WTC11 (cell line): Measurements from ENCODE around the gene MYOM3. TPM values are rescaled to one million over a fixed set of nuclear protein-coding genes. Genes with fewer than 3 reads are reported as not detected.

Experiments used
- ATAC-seq: fragments of 200-7000 bp; cut with Tn5 transposase; 2 replicates; pipeline ENCODE4 v1.10.0; 2021; ENCODE audit warnings: mild to moderate bottlenecking, moderate library complexity
- CTCF ChIA-PET: fragments of 300-600 bp; sonication (Branson Sonifier 250); formaldehyde crosslinking; loops from one replicate; lab custom pipeline; 2021; ENCODE audit warnings: antibody characterized with exemption; lab: Charles Lee
- POLR2A ChIA-PET: fragments of 350-600 bp; sonication (Branson Sonifier 250); formaldehyde crosslinking; loops from one replicate; lab custom pipeline; 2021; ENCODE audit warnings: antibody characterized with exemption; lab: Charles Lee
- DNase-seq: peaks from one replicate; pipeline ENCODE4 v3.0.0; 2021; ENCODE audit warnings: low spot score
- H3K27ac Mint-ChIP-seq: 2 replicates; pipeline ENCODE4 v1.8.0; 2021; ENCODE audit warnings: mixed read lengths
- H3K27me3 Mint-ChIP-seq: 2 replicates; pipeline ENCODE4 v1.8.0; 2021; ENCODE audit warnings: low read depth, mild to moderate bottlenecking, moderate library complexity, mixed read lengths
- H3K36me3 Mint-ChIP-seq: 2 replicates; pipeline ENCODE4 v1.8.0; 2021; ENCODE audit warnings: mixed read lengths
- H3K4me1 Mint-ChIP-seq: 2 replicates; pipeline ENCODE4 v1.8.0; 2022; ENCODE audit warnings: mixed read lengths
- H3K4me3 Mint-ChIP-seq: 2 replicates; pipeline ENCODE4 v1.8.0; 2021; ENCODE audit warnings: mild to moderate bottlenecking, moderate library complexity, mixed read lengths
- H3K9me3 Mint-ChIP-seq: 2 replicates; pipeline ENCODE4 v1.8.0; 2021; ENCODE audit warnings: mixed read lengths
- ARID4B ChIP-seq: sonication (generic); formaldehyde crosslinking; IDR thresholded peaks from 2 replicates; pipeline ENCODE4 v1.8.0; 2023; ENCODE audit warnings: missing genetic modification reagents, mild to moderate bottlenecking, borderline replicate concordance
- ATF1 ChIP-seq: sonication (generic); formaldehyde crosslinking; IDR thresholded peaks from 2 replicates; pipeline ENCODE4 v1.8.1; 2023; ENCODE audit warnings: mild to moderate bottlenecking, moderate library complexity, missing genetic modification reagents
- ATF2 ChIP-seq: sonication (generic); formaldehyde crosslinking; IDR thresholded peaks from 2 replicates; pipeline ENCODE4 v1.8.1; 2022; ENCODE audit warnings: low read depth, missing genetic modification reagents, borderline replicate concordance
- CBFB ChIP-seq: sonication (generic); formaldehyde crosslinking; IDR thresholded peaks from 2 replicates; pipeline ENCODE4 v1.8.1; 2022; ENCODE audit warnings: mild to moderate bottlenecking, low read depth, missing genetic modification reagents
- CDX4 ChIP-seq: fragments of 250-450 bp; sonication (Bioruptor Pico); IDR thresholded peaks from 2 replicates; pipeline ENCODE4 v1.9.0; 2021; ENCODE audit warnings: moderate library complexity, mild to moderate bottlenecking, inconsistent platforms, borderline replicate concordance
- CREM ChIP-seq: sonication (generic); formaldehyde crosslinking; IDR thresholded peaks from 2 replicates; pipeline ENCODE4 v1.8.1; 2022; ENCODE audit warnings: mild to moderate bottlenecking, missing genetic modification reagents, moderate library complexity
- ELF4 ChIP-seq: sonication (generic); formaldehyde crosslinking; IDR thresholded peaks from 2 replicates; pipeline ENCODE4 v1.8.1; 2022; ENCODE audit warnings: low read depth, mild to moderate bottlenecking, moderate library complexity, missing genetic modification reagents
- GRHL2 ChIP-seq: fragments of 250-450 bp; sonication (Bioruptor Pico); IDR thresholded peaks from 2 replicates; pipeline ENCODE4 v1.8.0; 2022; ENCODE audit warnings: mild to moderate bottlenecking, moderate library complexity; ENCODE audit not compliant: insufficient replicate concordance, severe bottlenecking
- MAX ChIP-seq: sonication (generic); formaldehyde crosslinking; IDR thresholded peaks from 2 replicates; pipeline ENCODE4 v1.8.0; 2022; ENCODE audit warnings: mild to moderate bottlenecking, missing genetic modification reagents
- NFE2L1 ChIP-seq: sonication (generic); formaldehyde crosslinking; IDR thresholded peaks from 2 replicates; pipeline ENCODE4 v1.8.1; 2023; ENCODE audit warnings: missing genetic modification reagents
- NR3C1 ChIP-seq: sonication (generic); formaldehyde crosslinking; conservative IDR thresholded peaks from 2 replicates; pipeline ENCODE4 v1.8.1; 2023; ENCODE audit warnings: low read depth, mild to moderate bottlenecking, missing genetic modification reagents
- PRDM15 ChIP-seq: sonication (generic); formaldehyde crosslinking; IDR thresholded peaks from 2 replicates; pipeline ENCODE4 v1.8.0; 2022; ENCODE audit warnings: missing genetic modification reagents
- SMAD4 ChIP-seq: sonication (generic); formaldehyde crosslinking; IDR thresholded peaks from 2 replicates; pipeline ENCODE4 v1.8.0; 2022; ENCODE audit warnings: mild to moderate bottlenecking, missing genetic modification reagents
- USF2 ChIP-seq: sonication (generic); formaldehyde crosslinking; IDR thresholded peaks from 2 replicates; pipeline ENCODE4 v1.8.1; 2023; ENCODE audit warnings: mild to moderate bottlenecking, missing genetic modification reagents, moderate library complexity
- ZNF232 ChIP-seq: sonication (generic); formaldehyde crosslinking; IDR thresholded peaks from 2 replicates; pipeline ENCODE4 v1.8.0; 2022; ENCODE audit warnings: mild to moderate bottlenecking, missing genetic modification reagents
- total RNA-seq: library from RNA; stranded (reverse); gene quantifications from 3 replicates; pipeline ENCODE4 v1.2.3, GENCODE V29; 2021

The MYOM3 gene
- total RNA-seq, 1 experiment from 2014 or later: 0.13 TPM

- no peak for DNase-seq
- POLR2A ChIA-PET: interaction anchor here (0.9 kb wide), 1 partner anchor 9 kb away, joined by 3 read pairs; no protein-coding TSS in a partner anchor
- CTCF ChIA-PET: interaction anchor here (1.2 to 3.0 kb wide), 3 partner anchors 11 to 139 kb away, joined by 3 to 11 read pairs (median 4); no protein-coding TSS in a partner anchor
- no peak for TF ChIP-seq CBFB
- TF ChIP-seq, all 79 proteins: peak for 0
- H3K4me3 Mint-ChIP-seq: no peak overlapping the region
- peaks cover 11% of the 10 kb centered on the region for H3K9me3 Mint-ChIP-seq
- no peaks in the 10 kb centered on the region; the same call in 1 of the 2 replicates for H3K27me3 Mint-ChIP-seq
- no peak overlapping the region for H3K27ac Mint-ChIP-seq
- H3K36me3 Mint-ChIP-seq: peaks cover 8% of the 10 kb centered on the region; the same call in 1 of the 2 replicates
- no peaks in the 10 kb centered on the region for H3K4me1 Mint-ChIP-seq
- ATAC-seq: no peak
Measured at GRCh38 chr1:24060482-24060881, 51.5 kb downstream of the MYOM3 start.

- no peak overlapping the region for H3K27ac Mint-ChIP-seq
- no peak for DNase-seq
- H3K4me1 Mint-ChIP-seq: no peaks in the 10 kb centered on the region
- ATAC-seq: no peak
- H3K4me3 Mint-ChIP-seq: no peak overlapping the region
- no peaks in the 10 kb centered on the region; the same call in 1 of the 2 replicates for H3K27me3 Mint-ChIP-seq
- peaks cover 11% of the 10 kb centered on the region for H3K9me3 Mint-ChIP-seq
- POLR2A ChIA-PET: no interaction called here
- H3K36me3 Mint-ChIP-seq: peaks cover 8% of the 10 kb centered on the region; the same call in 1 of the 2 replicates
- TF ChIP-seq NR3C1 (CRISPR knock-in tag) (no peak), ARID4B (CRISPR knock-in tag) (no peak)
- TF ChIP-seq, all 79 proteins: peak for 0
- CTCF ChIA-PET: interaction anchor here (0.7 to 1.1 kb wide), 2 partner anchors 36 to 61 kb away, joined by 3 read pairs; no protein-coding TSS in a partner anchor
Measured at GRCh38 chr1:24058671-24059455, 53.1 kb downstream of the MYOM3 start.

- ChIA-PET CTCF (no interaction called here), POLR2A (no interaction called here)
- Mint-ChIP-seq H3K36me3 (peaks cover 2% of the 10 kb centered on the region; the same call in 1 of the 2 replicates), H3K9me3 (peaks cover 3% of the 10 kb centered on the region), H3K27ac (no peak overlapping the region), H3K4me3 (no peak overlapping the region), H3K4me1 (no peaks in the 10 kb centered on the region), H3K27me3 (no peaks in the 10 kb centered on the region; the same call in 1 of the 2 replicates)
- ATAC-seq (no peak), DNase-seq (no peak)
- TF ChIP-seq USF2 (no peak), ZNF232 (no peak), SMAD4 (CRISPR knock-in tag) (no peak), ATF1 (CRISPR knock-in tag) (no peak), PRDM15 (CRISPR knock-in tag) (no peak), GRHL2 (CRISPR knock-in tag) (no peak), CREM (CRISPR knock-in tag) (no peak), CDX4 (CRISPR knock-in tag) (no peak), MAX (no peak), ATF2 (CRISPR knock-in tag) (no peak), NFE2L1 (CRISPR knock-in tag) (no peak), ELF4 (CRISPR knock-in tag) (no peak)
Measured at GRCh38 chr1:24057171-24057570, 54.8 kb downstream of the MYOM3 start.
